ENCODE measurements around the gene MROH2B.

The MROH2B gene

DNA sequence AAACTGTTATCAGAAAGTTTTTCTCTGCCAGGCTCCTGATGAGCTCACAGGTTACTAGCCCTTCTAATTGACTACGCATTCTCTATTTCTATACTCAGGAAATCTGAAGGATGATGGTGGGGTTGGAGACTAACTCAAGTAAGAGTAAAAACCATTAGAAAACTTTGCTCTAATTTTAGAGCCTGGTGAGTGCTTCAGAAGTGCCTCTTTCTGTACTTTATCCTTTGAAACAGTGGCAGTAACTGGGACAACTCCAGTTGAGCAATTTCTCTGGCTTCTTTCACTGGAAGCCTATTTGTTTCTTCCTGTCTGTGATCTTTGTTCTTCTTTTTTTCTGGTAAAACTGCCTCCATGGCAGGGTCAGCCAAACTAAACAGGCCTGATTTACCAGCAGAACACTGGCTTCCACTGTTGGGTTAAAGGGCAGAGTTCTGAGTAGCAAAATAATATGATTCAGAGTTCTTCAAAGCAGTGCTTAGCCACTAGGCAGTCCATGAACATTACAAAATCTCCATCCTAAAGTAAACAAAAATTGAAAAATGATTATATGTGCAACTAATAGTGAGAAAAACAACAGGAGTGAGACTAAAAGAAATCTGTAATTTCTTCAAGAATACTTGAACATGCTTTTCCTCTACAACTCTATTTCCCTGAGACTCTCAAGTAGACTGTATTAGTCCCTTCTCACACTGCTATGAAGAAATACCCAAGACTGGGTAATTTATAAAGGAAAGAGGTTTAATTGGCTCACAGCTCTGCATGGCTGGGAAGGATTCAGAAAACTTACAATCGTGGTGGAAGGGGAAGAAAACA is 79.8 kb downstream of the MROH2B start:
- H3K4me3 ChIP-seq (ENCODE audit: low read depth, low read length) = no peak overlapping the region
- TF ChIP-seq, protein P1, sequence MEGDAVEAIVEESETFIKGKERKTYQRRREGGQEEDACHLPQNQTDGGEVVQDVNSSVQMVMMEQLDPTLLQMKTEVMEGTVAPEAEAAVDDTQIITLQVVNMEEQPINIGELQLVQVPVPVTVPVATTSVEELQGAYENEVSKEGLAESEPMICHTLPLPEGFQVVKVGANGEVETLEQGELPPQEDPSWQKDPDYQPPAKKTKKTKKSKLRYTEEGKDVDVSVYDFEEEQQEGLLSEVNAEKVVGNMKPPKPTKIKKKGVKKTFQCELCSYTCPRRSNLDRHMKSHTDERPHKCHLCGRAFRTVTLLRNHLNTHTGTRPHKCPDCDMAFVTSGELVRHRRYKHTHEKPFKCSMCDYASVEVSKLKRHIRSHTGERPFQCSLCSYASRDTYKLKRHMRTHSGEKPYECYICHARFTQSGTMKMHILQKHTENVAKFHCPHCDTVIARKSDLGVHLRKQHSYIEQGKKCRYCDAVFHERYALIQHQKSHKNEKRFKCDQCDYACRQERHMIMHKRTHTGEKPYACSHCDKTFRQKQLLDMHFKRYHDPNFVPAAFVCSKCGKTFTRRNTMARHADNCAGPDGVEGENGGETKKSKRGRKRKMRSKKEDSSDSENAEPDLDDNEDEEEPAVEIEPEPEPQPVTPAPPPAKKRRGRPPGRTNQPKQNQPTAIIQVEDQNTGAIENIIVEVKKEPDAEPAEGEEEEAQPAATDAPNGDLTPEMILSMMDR (IDR thresholded peaks at IDR 0.05; ENCODE audit: low read depth, low read length, missing control alignments) = no peak
- peak; percentile 67 for DNase-seq (ENCODE audit: low read depth)
- in situ Hi-C loops (cut with HindIII; ENCODE audit: low sequenced_read_pairs) = no loop called here

DNA sequence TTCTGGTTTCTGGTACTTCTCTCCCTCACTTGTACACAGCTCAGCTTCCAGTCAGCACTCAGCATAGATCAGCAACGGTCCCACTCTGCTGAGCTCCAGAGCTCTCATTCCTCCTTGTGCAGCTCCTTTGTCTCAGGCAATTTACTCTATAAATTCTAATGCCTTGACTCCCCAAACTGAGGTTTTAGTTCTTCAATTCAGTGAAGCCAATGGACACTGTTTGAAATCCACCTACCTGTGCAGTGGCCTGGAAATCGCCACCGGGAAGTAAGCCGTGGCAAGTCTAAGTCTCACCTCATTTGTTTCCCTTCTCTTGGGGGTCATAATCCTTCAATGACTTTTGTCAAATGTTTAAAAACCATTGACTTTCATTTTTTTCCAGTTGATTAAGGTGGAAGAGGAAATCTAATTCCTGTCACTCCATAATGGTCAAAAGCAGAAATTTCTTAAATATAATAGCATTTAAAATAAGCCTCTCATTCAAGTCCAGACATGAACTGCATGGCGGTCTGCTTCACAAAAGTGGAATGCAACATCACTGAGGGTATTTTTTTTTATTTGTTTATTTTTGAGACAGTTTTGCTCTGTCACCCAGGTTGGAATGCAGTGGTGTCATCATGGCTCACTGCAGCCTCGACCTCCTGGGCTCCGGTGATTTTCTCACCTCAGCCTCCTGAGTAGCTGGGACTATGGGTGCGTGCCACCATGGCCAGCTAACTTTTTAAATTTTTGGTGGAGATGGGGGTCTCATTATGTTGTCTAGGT is 82.2 kb downstream of the MROH2B start:
- DNase-seq (ENCODE audit: low read depth) = no peak
- no peak overlapping the region for H3K4me3 ChIP-seq (ENCODE audit: low read depth, low read length)
- in situ Hi-C loops (cut with HindIII; ENCODE audit: low sequenced_read_pairs) = no loop called here
- TF ChIP-seq, protein P1 (IDR thresholded peaks at IDR 0.05; ENCODE audit: low read depth, low read length, missing control alignments) = no peak

DNA sequence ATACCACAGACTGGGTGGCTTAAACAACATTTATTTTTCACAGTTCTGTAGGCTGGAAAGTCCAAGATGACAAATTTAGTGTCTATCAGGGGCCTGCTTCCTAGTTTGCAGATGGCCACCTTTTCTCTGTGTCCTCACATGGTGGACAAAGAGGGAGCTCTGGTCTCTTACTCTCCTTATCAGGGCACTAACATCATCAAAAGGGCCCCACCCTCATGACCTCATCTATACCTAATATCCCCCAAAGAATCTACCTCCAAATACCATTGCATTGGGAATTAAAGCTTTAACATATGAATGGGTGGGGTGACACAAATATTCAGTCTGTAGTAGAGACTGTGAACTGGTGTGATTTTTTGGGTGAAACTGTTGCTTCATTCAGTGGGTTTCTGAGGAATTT is 83.8 kb downstream of the MROH2B start:
- no peak overlapping the region for H3K4me3 ChIP-seq (ENCODE audit: low read depth, low read length)
- in situ Hi-C loops (cut with HindIII; ENCODE audit: low sequenced_read_pairs) = no loop called here
- TF ChIP-seq, protein P1 (IDR thresholded peaks at IDR 0.05; ENCODE audit: low read depth, low read length, missing control alignments) = no peak
- no peak for DNase-seq (ENCODE audit: low read depth)

DNA sequence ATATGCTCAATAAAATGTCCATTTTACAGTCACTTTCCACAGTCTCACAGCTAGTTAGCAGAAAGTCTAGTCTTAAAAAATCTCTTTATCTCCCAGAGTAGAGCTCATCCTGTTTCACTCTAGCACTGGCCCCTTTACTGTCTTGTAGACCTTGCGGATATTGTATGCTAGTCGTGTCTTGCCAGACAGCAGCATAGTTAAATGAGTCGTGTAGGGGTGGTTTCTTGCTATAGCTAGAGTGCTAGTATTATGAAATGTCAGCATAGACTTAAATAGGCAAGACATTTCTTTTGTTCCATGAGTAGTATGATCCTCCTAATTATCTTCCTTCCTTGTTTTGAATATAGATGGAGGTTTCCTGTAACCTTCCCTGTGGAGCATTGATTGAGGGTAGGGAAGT is 84.5 kb downstream of the MROH2B start:
- TF ChIP-seq, protein P1 (IDR thresholded peaks at IDR 0.05; ENCODE audit: low read depth, low read length, missing control alignments) = no peak
- no peak for DNase-seq (ENCODE audit: low read depth)
- no peak overlapping the region for H3K4me3 ChIP-seq (ENCODE audit: low read depth, low read length)
- in situ Hi-C loops (cut with HindIII; ENCODE audit: low sequenced_read_pairs) = no loop called here

DNA sequence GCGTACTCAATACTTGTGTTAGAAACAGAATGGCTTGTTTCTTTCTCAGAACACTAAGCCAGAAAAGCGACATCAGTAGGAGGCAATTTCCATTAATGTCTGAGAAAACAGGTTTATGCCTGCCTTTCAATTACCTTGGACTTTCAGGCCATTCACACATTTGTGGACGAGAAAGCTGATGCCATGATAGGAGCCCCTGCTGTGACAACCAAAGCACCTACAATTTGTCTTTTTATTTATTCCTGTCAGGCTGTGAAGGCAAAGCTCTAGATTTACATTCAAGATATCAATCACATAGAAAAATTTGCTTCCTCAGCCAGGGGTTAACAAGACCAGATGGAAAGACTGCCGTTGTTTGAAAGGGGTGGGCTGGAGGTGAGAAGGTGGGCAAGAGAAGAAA is 85.6 kb downstream of the MROH2B start:
- TF ChIP-seq, protein P1 (IDR thresholded peaks at IDR 0.05; ENCODE audit: low read depth, low read length, missing control alignments) = no peak
- in situ Hi-C loops (cut with HindIII; ENCODE audit: low sequenced_read_pairs) = no loop called here
- H3K4me3 ChIP-seq (ENCODE audit: low read depth, low read length) = no peak overlapping the region
- DNase-seq (ENCODE audit: low read depth) = no peak

DNA sequence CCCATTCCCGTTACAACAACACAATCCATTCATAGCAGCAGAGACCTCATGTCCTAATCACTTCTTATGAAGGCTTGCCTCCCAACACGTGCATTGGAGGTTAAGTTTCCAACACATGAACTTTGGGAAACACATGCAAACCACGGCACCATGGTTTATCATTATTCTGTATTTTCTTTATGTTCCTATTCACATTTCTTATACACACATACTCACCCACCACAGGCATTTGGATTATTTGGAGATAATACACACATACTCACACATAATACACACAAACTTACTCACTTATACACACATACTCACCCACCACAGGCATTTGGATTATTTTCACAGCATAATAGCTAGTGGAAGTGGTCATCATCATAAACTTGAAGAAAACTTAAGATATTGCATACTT is 86.3 kb downstream of the MROH2B start:
- peak; percentile 75 for DNase-seq (ENCODE audit: low read depth)
- TF ChIP-seq, protein P1 (IDR thresholded peaks at IDR 0.05; ENCODE audit: low read depth, low read length, missing control alignments) = no peak
- H3K4me3 ChIP-seq (ENCODE audit: low read depth, low read length) = no peak overlapping the region
- in situ Hi-C loops (cut with HindIII; ENCODE audit: low sequenced_read_pairs) = no loop called here
